Smooth muscle cell (in vitro differentiated cells): Measurements from ENCODE around the gene CAVIN3. TPM values are rescaled to one million over a fixed set of nuclear protein-coding genes. Genes with fewer than 3 reads are reported as not detected.

Experiments used
- DNase-seq: peaks from one replicate; lab custom pipeline; 2025; ENCODE audit not compliant: unreplicated experiment; lab: John Stamatoyannopoulos, UW
- H2AFZ ChIP-seq: fragments of 200-600 bp; sonication (generic); 2 replicates; pipeline ENCODE4 v1.6.0; 2016; ENCODE audit warnings: antibody characterized with exemption, low read depth, mild to moderate bottlenecking
- H3F3A ChIP-seq: fragments of 200-600 bp; sonication (generic); 2 replicates; pipeline ENCODE4 v1.6.0; 2017; ENCODE audit warnings: antibody characterized with exemption, low read depth
- H3K27ac ChIP-seq: fragments of 200-600 bp; sonication (generic); 2 replicates; pipeline ENCODE4 v1.5.1; 2016; ENCODE audit warnings: low read depth, mild to moderate bottlenecking
- H3K27me3 ChIP-seq: fragments of 200-600 bp; sonication (generic); 2 replicates; pipeline ENCODE4 v1.6.1; 2016; ENCODE audit warnings: low read depth, mild to moderate bottlenecking
- H3K36me3 ChIP-seq: fragments of 200-600 bp; sonication (generic); 2 replicates; pipeline ENCODE4 v1.5.1; 2016; ENCODE audit warnings: low read depth
- H3K4me1 ChIP-seq: fragments of 200-600 bp; sonication (generic); 2 replicates; pipeline ENCODE4 v1.5.1; 2016; ENCODE audit warnings: low read depth
- H3K4me2 ChIP-seq: fragments of 200-600 bp; sonication (generic); 2 replicates; pipeline ENCODE4 v1.6.0; 2016; ENCODE audit warnings: mild to moderate bottlenecking
- H3K4me3 ChIP-seq: fragments of 200-600 bp; sonication (generic); 2 replicates; pipeline ENCODE4 v1.5.1; 2016; ENCODE audit warnings: mild to moderate bottlenecking
- H3K79me2 ChIP-seq: fragments of 200-600 bp; sonication (generic); 2 replicates; pipeline ENCODE4 v1.6.0; 2016; ENCODE audit warnings: low read depth, mild to moderate bottlenecking
- H3K9ac ChIP-seq: fragments of 200-600 bp; sonication (generic); 2 replicates; pipeline ENCODE4 v1.6.0; 2016; ENCODE audit warnings: low read depth
- H3K9me3 ChIP-seq: fragments of 200-600 bp; sonication (generic); replicated peaks from 2 replicates; pipeline ENCODE4 v1.5.1; 2016; ENCODE audit warnings: low read depth
- H4K20me1 ChIP-seq: fragments of 200-600 bp; sonication (generic); 2 replicates; pipeline ENCODE4 v1.6.0; 2016; ENCODE audit warnings: low read depth
- CTCF ChIP-seq: fragments of 200-600 bp; sonication (generic); IDR thresholded peaks from 2 replicates; pipeline ENCODE4 v1.5.1; 2017; ENCODE audit warnings: borderline replicate concordance, mild to moderate bottlenecking, antibody characterized with exemption; ENCODE audit not compliant: insufficient read depth, poor library complexity, severe bottlenecking
- WGBS: methylation state at CpG from one replicate; pipeline ENCODE4 v1.1.7; 2016; ENCODE audit warnings: low lambda C conversion rate; 5-methylcytosine and 5-hydroxymethylcytosine counted together
- polyA plus RNA-seq: library from polyadenylated mRNA; unstranded; fragments of >200 nt; fragmentation: Nextera tagmentation; extraction: Ambion mirVana; gene quantifications from 2 replicates; pipeline ENCODE4 v1.2.1, GENCODE V29; 2016
- total RNA-seq: library from RNA; depleted of rRNA; stranded (reverse); fragments of >200 nt; gene quantifications from 2 replicates; pipeline ENCODE4 v1.2.3, GENCODE V29; 2014

Gene CAVIN3
- total and polyA plus RNA-seq, 2 experiments from 2014 or later, result 177 to 251 TPM

GRCh38 chr11:6351782-6352382, 31.6 kb upstream of the CAVIN3 start:
- Histone ChIP-seq H3K79me2 (no peaks in the 10 kb centered on the region), H3K27ac (no peak overlapping the region), H3K27me3 (no peaks in the 10 kb centered on the region), H3K9me3 (no peaks in the 10 kb centered on the region), H2AFZ (no peak overlapping the region), H3K4me1 (no peaks in the 10 kb centered on the region), H3K9ac (no peak overlapping the region), H3K4me3 (no peak overlapping the region), H3F3A (peaks cover 4% of the 10 kb centered on the region), H3K36me3 (no peaks in the 10 kb centered on the region), H4K20me1 (no peaks in the 10 kb centered on the region), H3K4me2 (no peak overlapping the region)
- WGBS, result 67% methylated on average over 5 of the region's 5 CpGs
- TF ChIP-seq CTCF, result no peak
- DNase-seq, result no peak

- no peak overlapping the region for H3K9ac ChIP-seq
- H4K20me1 ChIP-seq, result no peaks in the 10 kb centered on the region
- H3F3A ChIP-seq, result no peaks in the 10 kb centered on the region
- H3K79me2 ChIP-seq, result no peaks in the 10 kb centered on the region
- no peaks in the 10 kb centered on the region for H3K36me3 ChIP-seq
- H3K4me3 ChIP-seq, result no peak overlapping the region
- H3K4me1 ChIP-seq, result no peaks in the 10 kb centered on the region
- no peak overlapping the region for H3K27ac ChIP-seq
- TF ChIP-seq CTCF, result no peak
- H3K9me3 ChIP-seq, result no peaks in the 10 kb centered on the region
- H3K27me3 ChIP-seq, result no peaks in the 10 kb centered on the region
- 93% methylated on average over 2 of the region's 2 CpGs for WGBS
- DNase-seq, result no peak
- no peak overlapping the region for H2AFZ ChIP-seq
- no peak overlapping the region for H3K4me2 ChIP-seq
Observed at GRCh38 chr11:6350486-6350885, 30.2 kb upstream of the CAVIN3 start.

- Histone ChIP-seq H3K79me2 (no peaks in the 10 kb centered on the region), H3K9me3 (no peaks in the 10 kb centered on the region), H3K4me2 (no peak overlapping the region), H3K27ac (no peak overlapping the region), H3K27me3 (no peaks in the 10 kb centered on the region), H3K9ac (no peak overlapping the region), H2AFZ (no peak overlapping the region), H3F3A (no peaks in the 10 kb centered on the region), H3K36me3 (no peaks in the 10 kb centered on the region), H3K4me3 (no peak overlapping the region), H4K20me1 (no peaks in the 10 kb centered on the region), H3K4me1 (no peaks in the 10 kb centered on the region)
- DNase-seq, result no peak
- no peak for TF ChIP-seq CTCF
Observed at GRCh38 chr11:6350043-6350442, 29.7 kb upstream of the CAVIN3 start.

- Histone ChIP-seq H3K27ac (no peak overlapping the region), H3K79me2 (no peaks in the 10 kb centered on the region), H3K4me1 (no peaks in the 10 kb centered on the region), H3K9ac (no peak overlapping the region), H2AFZ (no peak overlapping the region), H3K27me3 (no peaks in the 10 kb centered on the region), H3K36me3 (no peaks in the 10 kb centered on the region), H3K9me3 (no peaks in the 10 kb centered on the region), H3K4me2 (no peak overlapping the region), H3F3A (no peaks in the 10 kb centered on the region), H3K4me3 (no peak overlapping the region), H4K20me1 (no peaks in the 10 kb centered on the region)
- 100% methylated on average over 1 of the region's 1 CpG for whole genome bisulfite sequencing
- no peak for DNase-seq
- TF ChIP-seq CTCF, result no peak
Observed at GRCh38 chr11:6345366-6345765, 25.1 kb upstream of the CAVIN3 start.
